ENCODE measurements around the gene SMIM44. TPM values are rescaled to one million over a fixed set of nuclear protein-coding genes. Genes with fewer than 3 reads are reported as not detected.

SMIM44 gene
- total RNA-seq, 2 donors from 2014 or later = not detected

GRCh38 chr19:3522421-3523360, 39.5 kb upstream of the SMIM44 start:
- H3K9me3 ChIP-seq (ENCODE audit: control insufficient read depth, low read length) = no peaks in the 10 kb centered on the region
- H3K4me3 ChIP-seq (ENCODE audit: low read length) = no peak overlapping the region
- no peak overlapping the region for H3K27ac ChIP-seq (ENCODE audit: low read depth, low read length)
- no peaks in the 10 kb centered on the region for H3K4me1 ChIP-seq (ENCODE audit: control insufficient read depth, insufficient read depth, low read length)
- Mint-ChIP-seq H3K36me3 (ENCODE audit: low read depth) (peaks cover 31% of the 10 kb centered on the region), H3K9me3 (no peaks in the 10 kb centered on the region), H3K27ac (no peak overlapping the region), H3K4me1 (peaks cover 5% of the 10 kb centered on the region), H3K4me3 (no peak overlapping the region), H3K27me3 (ENCODE audit: insufficient read depth) (no peaks in the 10 kb centered on the region)
- TF ChIP-seq CTCF (conservative IDR thresholded peaks at IDR 0.05) = no peak
- peaks cover 28% of the 10 kb centered on the region for H3K36me3 ChIP-seq (ENCODE audit: control insufficient read depth, insufficient read depth, low read length)
- H3K27me3 ChIP-seq (ENCODE audit: control insufficient read depth, insufficient read depth, low read length, poor library complexity, severe bottlenecking) = no peaks in the 10 kb centered on the region
- DNase-seq = no peak
- 94 to 96% methylated on average over 25 to 40 of the region's 40 CpGs for WGBS, 2 experiments (ENCODE audit: insufficient coverage in 1 of 2, insufficient read length in 1 of 2)
- H3K9ac ChIP-seq (ENCODE audit: extremely low read depth, low read length, poor library complexity, severe bottlenecking) = no peak overlapping the region

GRCh38 chr19:3521104-3521445, 37.8 kb upstream of the SMIM44 start:
- TF ChIP-seq CTCF (conservative IDR thresholded peaks at IDR 0.05) = no peak
- Mint-ChIP-seq H3K9me3 (no peaks in the 10 kb centered on the region), H3K27ac (no peak overlapping the region), H3K4me3 (no peak overlapping the region), H3K4me1 (peaks cover 5% of the 10 kb centered on the region), H3K36me3 (ENCODE audit: low read depth) (peaks cover 25% of the 10 kb centered on the region), H3K27me3 (ENCODE audit: insufficient read depth) (no peaks in the 10 kb centered on the region)
- no peak for DNase-seq
- H3K27ac ChIP-seq (ENCODE audit: low read depth, low read length) = no peak overlapping the region
- no peaks in the 10 kb centered on the region for H3K4me1 ChIP-seq (ENCODE audit: control insufficient read depth, insufficient read depth, low read length)
- no peak overlapping the region for H3K9ac ChIP-seq (ENCODE audit: extremely low read depth, low read length, poor library complexity, severe bottlenecking)
- peaks cover 19% of the 10 kb centered on the region for H3K36me3 ChIP-seq (ENCODE audit: control insufficient read depth, insufficient read depth, low read length)
- no peaks in the 10 kb centered on the region for H3K27me3 ChIP-seq (ENCODE audit: control insufficient read depth, insufficient read depth, low read length, poor library complexity, severe bottlenecking)
- no peaks in the 10 kb centered on the region for H3K9me3 ChIP-seq (ENCODE audit: control insufficient read depth, low read length)
- no peak overlapping the region for H3K4me3 ChIP-seq (ENCODE audit: low read length)
- 94 to 98% methylated on average over 6 to 7 of the region's 7 CpGs for WGBS, 2 experiments (ENCODE audit: insufficient coverage in 1 of 2, insufficient read length in 1 of 2)

DNA sequence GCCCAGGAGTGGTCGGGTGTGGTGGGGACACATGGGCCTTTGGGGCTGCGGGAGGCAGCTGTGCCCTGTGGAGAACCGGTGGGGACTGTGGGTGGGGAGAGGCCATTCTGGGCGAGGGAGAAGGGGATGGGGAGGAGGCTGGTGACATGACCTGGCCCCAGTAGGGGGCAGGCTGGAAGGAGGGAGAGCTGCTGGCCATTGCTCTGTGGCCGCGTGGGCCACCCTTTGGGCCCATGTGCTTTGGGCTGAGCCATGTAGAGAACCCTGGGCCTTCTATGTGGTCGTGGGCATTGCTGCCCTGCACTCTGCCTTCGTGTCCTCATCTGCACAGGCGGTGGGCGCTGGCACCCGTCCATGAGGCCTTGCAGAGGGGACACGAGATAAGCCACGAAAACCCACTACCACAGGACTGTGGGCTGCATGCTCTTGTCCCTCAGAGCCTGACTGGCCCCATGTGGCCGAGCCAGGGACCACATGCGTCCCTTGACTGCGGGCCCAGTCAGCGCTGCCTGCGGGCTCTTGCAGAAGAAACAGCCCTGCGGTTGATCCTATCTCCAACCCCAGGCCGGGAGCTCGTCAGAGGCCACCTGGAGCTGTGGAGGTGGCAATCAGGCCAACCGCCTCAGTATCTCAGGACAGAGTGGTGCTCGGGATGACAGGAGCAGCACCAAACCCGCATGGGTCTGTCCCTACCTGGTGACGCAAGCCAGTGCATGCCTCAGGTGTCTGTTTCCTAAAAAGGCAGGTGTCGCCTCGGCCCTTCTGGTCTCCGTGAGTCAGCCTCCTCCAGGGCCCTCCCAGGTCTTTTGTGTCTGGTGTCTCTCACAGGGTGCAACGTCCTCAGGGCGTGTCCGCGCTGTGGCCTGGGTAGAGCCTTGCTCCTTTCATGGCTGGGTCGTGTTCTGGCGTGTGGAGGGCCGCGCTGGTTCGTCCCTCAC, 37.2 kb upstream of the SMIM44 start:
- no peak overlapping the region for H3K9ac ChIP-seq (ENCODE audit: extremely low read depth, low read length, poor library complexity, severe bottlenecking)
- no peak overlapping the region for H3K4me3 Mint-ChIP-seq
- H3K4me1 ChIP-seq (ENCODE audit: control insufficient read depth, insufficient read depth, low read length) = no peaks in the 10 kb centered on the region
- no peak overlapping the region for H3K27ac Mint-ChIP-seq
- no peak overlapping the region for H3K27ac ChIP-seq (ENCODE audit: low read depth, low read length)
- H3K4me3 ChIP-seq (ENCODE audit: low read length) = no peak overlapping the region
- H3K9me3 Mint-ChIP-seq = no peaks in the 10 kb centered on the region
- peak; percentile 73 for DNase-seq
- H3K36me3 ChIP-seq (ENCODE audit: control insufficient read depth, insufficient read depth, low read length) = peaks cover 23% of the 10 kb centered on the region
- no peaks in the 10 kb centered on the region for H3K27me3 Mint-ChIP-seq (ENCODE audit: insufficient read depth)
- WGBS, 2 experiments (ENCODE audit: insufficient coverage in 1 of 2, insufficient read length in 1 of 2) = 95 to 97% methylated on average over 34 to 37 of the region's 37 CpGs
- peaks cover 25% of the 10 kb centered on the region for H3K36me3 Mint-ChIP-seq (ENCODE audit: low read depth)
- H3K4me1 Mint-ChIP-seq = peaks cover 5% of the 10 kb centered on the region
- H3K9me3 ChIP-seq (ENCODE audit: control insufficient read depth, low read length) = no peaks in the 10 kb centered on the region
- H3K27me3 ChIP-seq (ENCODE audit: control insufficient read depth, insufficient read depth, low read length, poor library complexity, severe bottlenecking) = no peaks in the 10 kb centered on the region
- TF ChIP-seq CTCF (conservative IDR thresholded peaks at IDR 0.05) = peak; percentile 41
